Head of caudate nucleus (tissue), 42 donors: ENCODE measurements around the gene ACTMAP.

Experiments
- DNase-seq, 42 donors: peaks; one replicate each; pipeline versions ENCODE4 v3.0.0 to v3.0.0-alpha.2; 2020 to 2021; ENCODE audit warnings: mixed read lengths in 7 of 42
- intact Hi-C: fragments of 100-400 bp; cut with DNase I; formaldehyde crosslinking; loops from one replicate; pipeline ENCODE4 v1.15.0; 2022

The ACTMAP gene

DNA sequence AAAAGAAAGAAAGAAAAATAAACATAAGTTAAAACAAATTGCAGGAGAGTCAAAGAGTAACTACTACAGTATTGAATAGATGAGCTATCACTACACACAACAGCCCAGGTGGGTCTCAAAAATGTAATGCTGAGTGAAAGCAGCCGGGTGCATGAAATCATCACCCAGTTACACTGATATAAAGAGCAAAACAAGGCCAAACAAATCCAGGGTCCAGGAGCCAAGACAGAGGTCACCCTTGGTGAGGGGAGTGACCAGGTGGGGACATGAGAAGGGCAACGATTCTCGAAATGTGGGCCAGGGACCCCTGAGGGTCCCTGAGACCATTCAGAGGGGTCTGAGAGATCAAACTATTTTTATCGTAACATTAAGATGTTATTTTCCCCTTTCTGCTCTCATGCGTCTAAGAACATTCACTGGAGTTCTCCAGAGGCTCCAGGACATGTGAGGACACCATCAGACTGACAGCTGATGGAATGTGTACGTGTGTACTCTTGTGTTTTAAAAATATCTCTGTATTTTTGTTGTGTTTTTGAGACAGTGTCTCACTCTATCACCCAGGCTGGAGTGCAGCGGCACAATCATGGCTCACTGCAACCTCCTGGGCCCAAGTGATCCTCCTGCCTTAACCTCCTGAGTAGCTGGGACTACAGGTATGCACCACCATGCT is 44.2 kb downstream of the ACTMAP start:
- no peak for DNase-seq
- intact Hi-C loops: no loop called here

- intact Hi-C loops: no loop called here
- DNase-seq: no peak
Measured at GRCh38 chr19:40705362-40705651, 45.0 kb downstream of the ACTMAP start.

- intact Hi-C loops: no loop called here
- no peak for DNase-seq
Measured at GRCh38 chr19:40704491-40705361, 45.6 kb downstream of the ACTMAP start.

GRCh38 chr19:40703029-40703755 is 47.1 kb downstream of the ACTMAP start:
- DNase-seq: no peak
- intact Hi-C loops: no loop called here

DNA sequence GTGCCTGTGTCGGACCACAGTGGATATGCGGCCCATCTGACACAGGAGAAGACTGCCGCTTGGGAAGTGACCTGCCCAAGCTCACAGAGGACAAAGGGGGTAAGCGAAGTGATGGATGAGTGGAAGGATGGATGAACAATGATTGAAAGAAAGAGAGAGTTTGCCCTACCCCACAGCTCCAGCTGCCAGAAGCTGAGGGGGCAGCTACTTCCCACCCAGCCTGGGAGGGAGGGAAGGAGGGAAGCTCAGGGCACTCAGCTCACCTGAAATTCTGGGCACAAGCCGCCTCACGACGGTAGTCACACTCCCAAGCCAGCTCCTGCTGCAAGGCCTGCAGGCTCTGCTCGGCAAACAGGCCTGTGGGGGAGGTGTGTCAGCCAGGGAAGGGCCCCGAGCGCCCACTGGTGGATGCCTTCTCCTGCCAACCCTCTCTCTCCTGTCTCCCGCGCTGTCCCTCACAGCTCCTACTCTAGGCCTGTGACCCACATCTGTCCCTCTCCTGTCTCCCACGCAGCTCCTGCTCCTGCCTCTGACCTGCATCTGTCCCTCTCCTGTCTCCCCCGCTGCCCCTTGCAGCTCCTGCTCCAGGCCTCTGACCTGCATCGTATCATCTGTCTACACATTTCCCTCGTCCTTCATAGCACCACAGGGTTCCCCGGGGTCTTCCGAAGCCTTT is 47.8 kb downstream of the ACTMAP start:
- peak in 41 of 42 donors; percentile 24 to 88 (median 69) for DNase-seq
- intact Hi-C loops: no loop called here

- intact Hi-C loops: no loop called here
- DNase-seq: no peak
Measured at GRCh38 chr19:40701758-40702157, 48.5 kb downstream of the ACTMAP start.

DNA sequence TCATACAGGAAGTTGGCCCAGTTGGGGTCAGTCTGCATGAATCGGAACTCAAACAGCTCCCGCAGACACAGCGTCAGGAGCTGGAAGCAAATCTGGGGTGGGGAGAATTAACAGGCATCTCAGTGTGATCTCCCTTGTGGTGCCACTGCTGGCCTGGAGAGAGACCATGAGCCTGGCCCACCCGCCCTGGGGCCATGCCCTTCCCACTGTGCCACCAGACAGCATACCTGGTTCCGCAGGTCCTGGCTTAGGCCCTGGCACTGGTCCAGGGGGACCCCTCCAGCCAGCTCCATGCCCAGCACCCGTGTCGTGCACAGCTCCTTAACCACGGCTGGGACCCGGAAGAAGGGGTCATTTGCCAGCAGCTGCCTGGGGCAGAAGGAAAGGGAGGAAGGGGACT is 50.2 kb downstream of the ACTMAP start:
- DNase-seq: no peak
- intact Hi-C loops: no loop called here

GRCh38 chr19:40697007-40697406 is 53.3 kb downstream of the ACTMAP start:
- DNase-seq: no peak
- intact Hi-C loops: no loop called here

DNA sequence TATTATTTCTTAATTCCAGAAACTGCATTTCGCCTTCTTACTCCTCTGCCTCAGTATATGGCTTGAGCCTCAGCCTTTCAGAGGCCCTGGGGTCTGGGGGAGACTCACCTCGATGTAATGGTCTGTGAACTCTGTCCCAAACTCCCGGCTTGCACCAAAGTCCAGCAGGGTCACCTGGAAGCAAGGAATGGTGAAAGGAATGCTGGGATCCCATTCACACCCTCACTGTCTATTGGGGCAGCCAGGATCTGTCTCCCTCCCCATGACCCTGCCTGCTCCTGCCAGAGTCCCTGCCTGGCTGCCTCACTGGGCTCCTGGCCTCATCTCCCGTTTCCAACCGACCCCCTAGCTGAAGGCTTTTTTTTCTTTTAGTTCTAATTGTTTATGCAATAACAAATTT is 54.4 kb downstream of the ACTMAP start:
- intact Hi-C loops: no loop called here
- DNase-seq: no peak

- no peak for DNase-seq
- intact Hi-C loops: no loop called here
Measured at GRCh38 chr19:40693896-40694295, 56.4 kb downstream of the ACTMAP start.

DNA sequence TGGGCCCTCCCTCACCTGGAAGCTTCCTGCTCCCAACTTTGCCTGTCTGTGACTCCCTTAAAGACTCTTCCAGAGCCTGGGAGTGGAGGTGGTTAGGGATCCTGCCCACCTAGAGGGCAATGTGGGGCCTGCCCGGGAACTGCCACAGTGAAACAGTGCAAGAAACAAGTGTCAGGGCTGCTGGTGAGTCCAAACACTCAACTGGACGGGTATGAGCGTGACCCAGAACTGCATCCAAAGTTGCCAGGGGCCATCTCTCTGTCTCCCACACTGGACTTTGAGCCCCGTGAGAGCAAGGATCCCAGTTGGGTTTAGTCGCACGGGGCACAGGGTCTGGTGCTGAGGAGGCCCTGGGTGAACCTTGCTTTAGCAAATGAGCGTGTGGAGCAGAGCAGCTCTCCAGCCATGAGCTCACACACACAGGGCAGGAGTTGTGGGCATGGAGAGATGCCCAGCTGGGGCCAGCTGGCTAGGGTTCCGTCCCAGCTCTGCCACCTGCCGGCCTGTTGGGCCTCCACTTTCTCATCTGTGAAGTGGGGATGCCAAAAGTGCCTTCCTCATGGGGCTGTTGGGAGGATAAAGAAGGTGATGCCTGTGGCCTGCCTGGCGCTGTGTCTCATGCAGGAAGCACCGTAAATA is 57.0 kb downstream of the ACTMAP start:
- peak in 1 of 42 donors; percentile 52 for DNase-seq
- intact Hi-C loops: no loop called here

DNA sequence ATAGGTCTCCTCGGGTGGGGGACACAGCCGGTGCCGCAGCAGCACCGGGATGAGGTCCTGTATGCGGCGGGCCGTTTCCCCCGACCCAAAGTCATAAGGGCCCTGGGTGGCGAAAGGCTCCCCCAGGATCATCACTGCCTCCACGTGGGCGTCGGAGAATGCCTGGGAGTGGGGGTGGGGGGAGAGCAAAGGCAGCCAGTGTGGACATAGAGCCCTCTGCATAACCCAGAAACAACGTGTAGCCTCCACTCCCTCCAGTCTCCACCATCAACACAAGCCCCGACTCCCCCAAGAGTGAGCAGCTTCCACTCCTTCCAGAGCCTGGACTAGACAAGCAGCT is 58.1 kb downstream of the ACTMAP start:
- intact Hi-C loops: no loop called here
- DNase-seq: no peak

DNA sequence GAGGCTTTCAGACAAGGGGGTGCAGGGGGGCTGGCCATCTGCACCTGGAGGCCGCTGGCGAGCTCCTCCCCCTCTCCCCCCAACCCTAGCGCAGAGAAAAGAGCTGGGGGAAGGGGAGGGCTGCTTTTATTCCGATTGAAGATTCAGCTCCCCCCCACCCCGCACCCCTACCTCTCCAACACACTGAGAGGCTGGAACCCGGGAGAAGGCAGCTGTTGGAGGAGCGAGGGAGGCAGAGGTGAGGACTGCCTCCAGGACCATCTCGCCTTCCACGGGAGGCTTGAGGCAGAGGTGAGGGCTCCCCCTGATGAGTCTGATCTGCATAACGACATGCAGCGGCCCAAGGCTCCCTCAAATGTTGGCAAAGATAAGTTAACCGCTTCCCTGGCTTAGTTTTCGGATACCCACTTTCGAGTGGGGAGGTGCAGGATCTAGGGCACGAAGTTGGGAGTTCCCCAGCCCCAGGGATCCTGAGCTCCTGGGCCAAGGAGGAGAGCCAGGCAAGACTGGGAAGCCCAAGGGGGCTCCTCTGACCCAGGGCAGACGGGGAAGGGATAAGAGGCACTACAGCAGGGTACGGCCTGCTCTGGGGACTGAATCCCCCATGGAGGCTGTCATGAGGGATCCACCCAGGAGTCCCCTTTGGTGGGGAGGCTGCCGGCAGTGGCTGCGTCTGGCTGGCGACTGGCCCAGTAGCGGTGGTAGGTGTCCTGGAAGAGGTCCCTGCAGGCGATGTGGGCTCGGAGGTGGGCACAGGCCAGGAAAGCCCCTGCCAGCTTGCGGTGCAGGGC is 58.7 kb downstream of the ACTMAP start:
- peak in 11 of 42 donors; percentile 22 to 58 (median 36) for DNase-seq
- intact Hi-C loops: no loop called here
